PC-9 (cell line): Measurements from ENCODE around the gene LGR6. TPM values are rescaled to one million over a fixed set of nuclear protein-coding genes. Genes with fewer than 3 reads are reported as not detected.

Source experiments
- BruUV-seq: library from RNA; stranded (reverse); fragments of 400-500 nt; replicated peaks from 2 replicates; lab custom pipeline; 2021; lab: Mats Ljungman, UMichigan
- CTCF ChIA-PET: fragments of 300-600 bp; sonication (Branson Sonifier 250); formaldehyde crosslinking; loops from one replicate; lab custom pipeline; 2022; ENCODE audit warnings: antibody characterized with exemption; lab: Charles Lee
- POLR2A ChIA-PET: fragments of 300-600 bp; sonication (Branson Sonifier 250); formaldehyde crosslinking; loops from one replicate; lab custom pipeline; 2022; ENCODE audit warnings: antibody characterized with exemption; ENCODE audit not compliant: unreplicated experiment; lab: Charles Lee
- DNase-seq, 2 experiments: peaks; one replicate each; pipeline versions ENCODE4 v3.0.0 to v3.0.0-alpha.2; 2015 to 2022; ENCODE audit warnings: mixed read lengths in 1 of 2
- H2AFZ ChIP-seq: fragments of 200-600 bp; sonication (generic); 2 replicates; pipeline ENCODE4 v1.8.1; 2017; ENCODE audit warnings: antibody characterized with exemption
- H3F3A ChIP-seq: fragments of 200-600 bp; sonication (generic); 2 replicates; pipeline ENCODE4 v1.8.1; 2017; ENCODE audit warnings: antibody characterized with exemption, mild to moderate bottlenecking, low read depth; ENCODE audit not compliant: insufficient read depth
- H3K27ac ChIP-seq: fragments of 200-600 bp; sonication (generic); 2 replicates; pipeline ENCODE4 v1.6.1; 2016; ENCODE audit warnings: mixed run types
- H3K27me3 ChIP-seq: fragments of 200-600 bp; sonication (generic); 2 replicates; pipeline ENCODE4 v1.6.1; 2016; ENCODE audit warnings: low read depth, mixed run types; ENCODE audit not compliant: insufficient read depth
- H3K36me3 ChIP-seq: fragments of 200-600 bp; sonication (generic); 2 replicates; pipeline ENCODE4 v1.6.1; 2016; ENCODE audit warnings: low read depth, mixed run types
- H3K4me1 ChIP-seq: fragments of 200-600 bp; sonication (generic); replicated peaks from 2 replicates; pipeline ENCODE4 v1.6.1; 2016; ENCODE audit warnings: mixed run types; ENCODE audit not compliant: insufficient read depth
- H3K4me2 ChIP-seq: fragments of 200-600 bp; sonication (generic); 2 replicates; pipeline ENCODE4 v1.6.1; 2017; ENCODE audit warnings: mixed run types
- H3K4me3 ChIP-seq: fragments of 200-600 bp; sonication (generic); 2 replicates; pipeline ENCODE4 v1.6.1; 2016; ENCODE audit warnings: mixed run types
- H3K79me2 ChIP-seq: fragments of 200-600 bp; sonication (generic); 2 replicates; pipeline ENCODE4 v1.6.1; 2017; ENCODE audit warnings: low read depth, mixed run types
- H3K9me2 ChIP-seq: fragments of 200-600 bp; sonication (generic); 2 replicates; pipeline ENCODE4 v1.8.1; 2017; ENCODE audit warnings: mild to moderate bottlenecking; ENCODE audit not compliant: insufficient read depth
- H3K9me3 ChIP-seq: fragments of 200-600 bp; sonication (generic); 2 replicates; pipeline ENCODE4 v1.8.1; 2016; ENCODE audit warnings: low read depth; ENCODE audit not compliant: insufficient read depth
- H4K20me1 ChIP-seq: fragments of 200-600 bp; sonication (generic); 2 replicates; pipeline ENCODE4 v1.8.1; 2017; ENCODE audit not compliant: insufficient read depth
- CTCF ChIP-seq: fragments of 200-600 bp; sonication (generic); conservative IDR thresholded peaks from 2 replicates; pipeline ENCODE4 v1.6.1; 2017; ENCODE audit warnings: mixed run types, antibody characterized with exemption, mild to moderate bottlenecking, moderate library complexity
- EZH2 ChIP-seq: fragments of 200-600 bp; sonication (generic); IDR thresholded peaks from 2 replicates; pipeline ENCODE4 v1.8.0; 2017; ENCODE audit warnings: antibody characterized with exemption, low read depth
- intact Hi-C: fragments of 100-400 bp; cut with micrococcal nuclease; formaldehyde crosslinking; loops from one replicate; pipeline ENCODE4 v1.10.0; 2022; ENCODE audit not compliant: unreplicated experiment
- total RNA-seq: library from RNA; stranded (reverse); gene quantifications from 2 replicates; pipeline ENCODE4 v1.2.3, GENCODE V29; 2021

LGR6 gene
- total RNA-seq, 1 experiment from 2014 or later: 5.6 TPM

GRCh38 chr1:202264300-202264699, 70.7 kb downstream of the LGR6 start:
- POLR2A ChIA-PET: no interaction called here
- BruUV-seq: no TSS peak
- no peak overlapping the region for H3K4me2 ChIP-seq

DNA sequence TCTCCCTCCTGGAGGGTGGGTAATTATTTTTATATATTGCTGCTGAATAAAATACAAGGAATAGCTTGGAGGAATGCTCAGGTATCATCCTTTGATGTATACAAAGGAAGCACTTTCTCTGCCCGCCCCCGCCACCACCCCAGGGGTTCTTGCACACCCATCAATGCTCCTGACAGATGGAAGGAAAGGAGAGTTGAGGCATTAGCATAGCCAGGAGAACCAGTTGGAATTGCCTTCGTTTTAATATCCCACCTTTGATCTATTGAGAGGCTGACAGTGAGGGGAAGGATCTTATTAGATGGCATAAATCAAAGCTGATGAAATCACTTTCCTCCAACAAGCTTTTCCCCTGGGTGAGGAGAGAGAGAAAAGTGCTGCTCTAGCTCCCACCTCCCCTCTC, 71.1 kb downstream of the LGR6 start:
- BruUV-seq: no TSS peak

More at GRCh38 chr1:202264300-202264699, 70.7 kb downstream of the LGR6 start:
- Histone ChIP-seq H3K4me1 (no peaks in the 10 kb centered on the region), H3K79me2 (no peaks in the 10 kb centered on the region), H3K27me3 (peaks cover 64% of the 10 kb centered on the region), H4K20me1 (no peaks in the 10 kb centered on the region), H3F3A (no peaks in the 10 kb centered on the region), H3K27ac (no peak overlapping the region), H3K4me3 (no peak overlapping the region), H3K9me2 (no peaks in the 10 kb centered on the region), H3K9me3 (no peaks in the 10 kb centered on the region), H2AFZ (no peak overlapping the region), H3K36me3 (no peaks in the 10 kb centered on the region)
- no peak for DNase-seq
- CTCF ChIA-PET: interaction anchor here (0.6 kb wide), 1 partner anchor 456 kb away, joined by 4 read pairs; no protein-coding TSS in a partner anchor
- intact Hi-C loops: no loop called here
- TF ChIP-seq EZH2 (no peak), CTCF (no peak)

GRCh38 chr1:202266061-202266765, 72.6 kb downstream of the LGR6 start:
- ChIA-PET POLR2A (no interaction called here), CTCF (no interaction called here)
- no TSS peak for BruUV-seq
- no peaks in the 10 kb centered on the region for H3K9me2 ChIP-seq
- H3K36me3 ChIP-seq: no peaks in the 10 kb centered on the region
- H3K4me1 ChIP-seq: no peaks in the 10 kb centered on the region
- no peak overlapping the region for H3K27ac ChIP-seq
- no peaks in the 10 kb centered on the region for H3K9me3 ChIP-seq
- no peak overlapping the region for H3K4me3 ChIP-seq
- H3K79me2 ChIP-seq: no peaks in the 10 kb centered on the region
- intact Hi-C loops: no loop called here
- no peaks in the 10 kb centered on the region for H3F3A ChIP-seq
- DNase-seq: no peak
- H4K20me1 ChIP-seq: no peaks in the 10 kb centered on the region
- TF ChIP-seq CTCF: no peak
- TF ChIP-seq EZH2: no peak
- no peak overlapping the region for H2AFZ ChIP-seq
- peaks cover 77% of the 10 kb centered on the region for H3K27me3 ChIP-seq
- no peak overlapping the region for H3K4me2 ChIP-seq

More for the DNA sequence above, 71.1 kb downstream of the LGR6 start:
- no peak for TF ChIP-seq CTCF
- Histone ChIP-seq H3K4me2 (no peak overlapping the region), H2AFZ (no peak overlapping the region), H3K9me3 (no peaks in the 10 kb centered on the region), H3K79me2 (no peaks in the 10 kb centered on the region), H3K27ac (no peak overlapping the region), H3K27me3 (peaks cover 69% of the 10 kb centered on the region), H3K4me3 (no peak overlapping the region), H3K4me1 (no peaks in the 10 kb centered on the region), H3K9me2 (no peaks in the 10 kb centered on the region), H3K36me3 (no peaks in the 10 kb centered on the region), H3F3A (no peaks in the 10 kb centered on the region), H4K20me1 (no peaks in the 10 kb centered on the region)
- ChIA-PET CTCF (interaction anchor here (0.6 kb wide), 1 partner anchor 455 kb away, joined by 4 read pairs; no protein-coding TSS in a partner anchor), POLR2A (no interaction called here)
- no peak for DNase-seq
- intact Hi-C loops: no loop called here
